Ovary (tissue), 3 donors: ENCODE data around the gene SLC47A2.

Experiments
- EP300 ChIP-seq: sonication (generic); formaldehyde crosslinking; IDR thresholded peaks from one replicate; pipeline ENCODE4 v1.6.1; 2017; ENCODE audit warnings: antibody characterized with exemption
- TF ChIP-seq, protein P1 (sequence below), 3 donors: fragments of 450-650 bp in 2 of 3; fragments of 200-600 bp in 1 of 3; IDR thresholded peaks; one replicate each; pipeline versions ENCODE4 v1.5.1 to v1.8.0; 2016 to 2022; ENCODE audit warnings: antibody characterized with exemption in 3 of 3, mild to moderate bottlenecking in 1 of 3
- donor health status: DM: no; HTN: no; CAD: no.

DNA sequence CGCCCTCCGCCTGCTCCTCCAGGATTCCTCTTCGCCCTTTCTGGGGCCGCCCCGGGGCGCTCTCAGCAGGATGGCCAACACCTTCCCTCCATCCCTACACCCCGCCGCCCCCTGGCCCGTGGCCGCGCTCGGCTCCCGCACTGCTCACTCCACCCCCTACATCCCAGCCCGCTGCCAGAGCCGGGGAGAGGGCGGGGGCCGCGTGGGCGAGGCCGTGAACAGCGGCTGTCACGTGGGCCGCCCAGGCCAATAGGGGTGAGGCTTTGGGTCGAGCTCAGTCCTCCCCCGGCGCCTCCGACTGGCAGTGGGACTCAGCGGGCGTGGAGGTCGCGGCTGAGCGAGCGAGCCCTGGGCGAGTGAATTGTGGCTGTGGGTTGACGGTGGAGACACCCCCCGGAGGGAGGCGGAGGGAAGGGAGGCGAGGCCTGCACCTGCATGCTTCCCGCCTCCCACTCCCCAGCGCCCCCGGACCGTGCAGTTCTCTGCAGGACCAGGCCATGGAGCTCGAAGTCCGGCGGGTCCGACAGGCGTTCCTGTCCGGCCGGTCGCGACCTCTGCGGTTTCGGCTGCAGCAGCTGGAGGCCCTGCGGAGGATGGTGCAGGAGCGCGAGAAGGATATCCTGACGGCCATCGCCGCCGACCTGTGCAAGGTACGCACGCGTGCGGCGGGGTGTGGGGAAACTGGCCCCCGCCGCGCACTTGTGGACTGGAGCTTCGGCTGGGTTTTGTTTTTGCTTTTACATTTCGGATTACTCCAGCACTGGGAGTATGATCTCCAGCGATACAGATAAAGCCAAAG lies 67.7 kb downstream of the SLC47A2 start, which contains the start of gene ALDH3A2:
- TF ChIP-seq, protein P1, sequence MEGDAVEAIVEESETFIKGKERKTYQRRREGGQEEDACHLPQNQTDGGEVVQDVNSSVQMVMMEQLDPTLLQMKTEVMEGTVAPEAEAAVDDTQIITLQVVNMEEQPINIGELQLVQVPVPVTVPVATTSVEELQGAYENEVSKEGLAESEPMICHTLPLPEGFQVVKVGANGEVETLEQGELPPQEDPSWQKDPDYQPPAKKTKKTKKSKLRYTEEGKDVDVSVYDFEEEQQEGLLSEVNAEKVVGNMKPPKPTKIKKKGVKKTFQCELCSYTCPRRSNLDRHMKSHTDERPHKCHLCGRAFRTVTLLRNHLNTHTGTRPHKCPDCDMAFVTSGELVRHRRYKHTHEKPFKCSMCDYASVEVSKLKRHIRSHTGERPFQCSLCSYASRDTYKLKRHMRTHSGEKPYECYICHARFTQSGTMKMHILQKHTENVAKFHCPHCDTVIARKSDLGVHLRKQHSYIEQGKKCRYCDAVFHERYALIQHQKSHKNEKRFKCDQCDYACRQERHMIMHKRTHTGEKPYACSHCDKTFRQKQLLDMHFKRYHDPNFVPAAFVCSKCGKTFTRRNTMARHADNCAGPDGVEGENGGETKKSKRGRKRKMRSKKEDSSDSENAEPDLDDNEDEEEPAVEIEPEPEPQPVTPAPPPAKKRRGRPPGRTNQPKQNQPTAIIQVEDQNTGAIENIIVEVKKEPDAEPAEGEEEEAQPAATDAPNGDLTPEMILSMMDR (IDR thresholded peaks at IDR 0.05), result peak in 2 of 3 donors; percentile 19 to 33
- no peak for TF ChIP-seq EP300
